WI38 (cell line): Measurements from ENCODE around the gene FGF13.

ENCODE experiments used
- H3K4me3 ChIP-seq: 2 replicates; pipeline ENCODE4 v1.5.1; 2011; ENCODE audit warnings: low read depth, mild to moderate bottlenecking, control low read depth, low read length
- CTCF ChIP-seq: IDR thresholded peaks from 2 replicates; pipeline ENCODE4 v1.5.1; 2012; ENCODE audit warnings: low read depth, mild to moderate bottlenecking, control low read depth, low read length

Gene FGF13

GRCh38 chrX:138711399-138712347 lies at the start of gene FGF13:
Gene FGF13, minus strand, starts transcription at chrX:138711717. Its CDS starts 714 bp downstream, at chrX:138711003.
- H3K4me3 ChIP-seq = no peak within 1 kb of the TSS
- no peak for TF ChIP-seq CTCF

- no peak overlapping the region for H3K4me3 ChIP-seq
- no peak for TF ChIP-seq CTCF
Measured at GRCh38 chrX:138759217-138759943, 47.9 kb upstream of the FGF13 start.

- no peak overlapping the region for H3K4me3 ChIP-seq
- no peak for TF ChIP-seq CTCF
Measured at GRCh38 chrX:138756234-138756633, 44.7 kb upstream of the FGF13 start.

- no peak for TF ChIP-seq CTCF
Measured at GRCh38 chrX:138754861-138755260, 43.3 kb upstream of the FGF13 start.

GRCh38 chrX:138748480-138748879 lies 37.0 kb upstream of the FGF13 start:
- no peak for TF ChIP-seq CTCF
- H3K4me3 ChIP-seq = no peak overlapping the region

More at GRCh38 chrX:138754861-138755260, 43.3 kb upstream of the FGF13 start:
- H3K4me3 ChIP-seq = no peak overlapping the region

GRCh38 chrX:138745196-138745595 lies 33.7 kb upstream of the FGF13 start:
- TF ChIP-seq CTCF = no peak
- no peak overlapping the region for H3K4me3 ChIP-seq

GRCh38 chrX:138742217-138742616 lies 30.7 kb upstream of the FGF13 start:
- TF ChIP-seq CTCF = no peak

More at GRCh38 chrX:138742217-138742616, 30.7 kb upstream of the FGF13 start:
- no peak overlapping the region for H3K4me3 ChIP-seq
